Kidney capillary endothelial cell (primary cell): ENCODE measurements around the gene TMEM9.

Source experiments
- DNase-seq: peaks from one replicate; pipeline ENCODE4 v3.0.0-alpha.2; 2018; ENCODE audit warnings: low spot score

TMEM9 gene

DNA sequence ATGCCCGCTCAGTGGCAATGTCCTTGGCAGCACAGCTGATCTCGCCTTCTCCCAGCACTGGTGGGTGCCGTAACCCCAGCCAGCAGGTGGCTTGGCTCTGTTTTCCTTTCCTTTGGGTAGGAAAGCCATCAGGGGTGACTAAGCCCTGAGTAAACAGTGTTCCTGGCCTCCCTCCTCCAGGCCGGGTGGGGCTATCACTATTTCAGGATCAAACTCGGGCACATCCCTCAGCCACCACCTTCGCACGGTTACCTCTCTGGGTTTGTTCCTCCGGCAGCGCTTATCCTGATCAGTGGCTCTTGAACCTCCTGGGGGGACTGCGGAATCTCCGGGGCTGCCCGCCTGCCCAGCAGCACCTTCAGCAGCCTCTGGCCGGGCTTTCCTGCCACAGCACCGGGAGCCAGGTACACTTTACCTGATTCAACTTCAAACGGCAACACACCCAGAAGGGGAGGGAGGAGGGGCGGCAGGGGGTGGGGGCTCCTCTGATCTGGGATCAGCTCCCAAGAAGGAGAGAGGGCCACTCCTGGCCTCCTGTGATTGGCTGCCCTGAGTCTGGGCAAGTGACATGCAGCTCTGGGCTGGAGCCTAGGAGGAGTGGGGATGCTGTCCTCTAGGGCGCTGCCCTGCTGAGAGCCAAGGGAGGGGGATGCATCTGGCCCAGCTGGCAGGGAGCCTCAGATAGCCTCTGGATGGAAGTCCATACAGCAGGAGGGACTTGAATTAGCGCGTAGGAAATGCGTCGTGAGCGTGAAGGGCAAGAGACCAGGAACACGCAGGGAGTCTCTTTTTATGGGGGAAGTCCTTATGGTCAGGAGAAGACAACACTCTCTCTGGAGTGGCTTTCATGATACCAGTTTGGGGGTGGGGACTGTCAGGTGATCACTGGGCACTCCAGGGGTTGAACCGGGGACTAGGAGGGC lies 27.2 kb downstream of the TMEM9 start, which contains the start of gene ASCL5:
Gene ASCL5 (minus strand): TSS at position 353 of the 923 bp plus-strand sequence. CDS start 11,812 bp downstream, outside the sequence.
- peak; percentile 23 for DNase-seq

DNA sequence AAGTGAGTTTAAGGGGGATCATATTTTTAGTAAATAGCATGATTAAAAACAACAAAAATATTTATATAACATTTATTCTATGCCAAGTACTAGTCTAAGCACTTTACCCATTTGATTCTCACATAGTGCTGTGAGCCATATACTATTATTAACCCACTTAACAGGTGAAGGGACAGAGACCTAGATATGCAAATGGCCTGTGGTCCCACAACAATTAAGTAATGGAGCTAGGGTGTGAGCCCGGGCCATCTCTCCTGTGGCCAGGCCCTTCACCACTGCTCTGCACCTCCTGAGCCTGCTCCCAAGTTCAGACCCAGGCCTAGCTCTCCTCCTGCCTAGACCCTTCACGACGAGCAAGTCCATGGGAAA lies 27.8 kb downstream of the TMEM9 start:
- DNase-seq, result no peak

DNA sequence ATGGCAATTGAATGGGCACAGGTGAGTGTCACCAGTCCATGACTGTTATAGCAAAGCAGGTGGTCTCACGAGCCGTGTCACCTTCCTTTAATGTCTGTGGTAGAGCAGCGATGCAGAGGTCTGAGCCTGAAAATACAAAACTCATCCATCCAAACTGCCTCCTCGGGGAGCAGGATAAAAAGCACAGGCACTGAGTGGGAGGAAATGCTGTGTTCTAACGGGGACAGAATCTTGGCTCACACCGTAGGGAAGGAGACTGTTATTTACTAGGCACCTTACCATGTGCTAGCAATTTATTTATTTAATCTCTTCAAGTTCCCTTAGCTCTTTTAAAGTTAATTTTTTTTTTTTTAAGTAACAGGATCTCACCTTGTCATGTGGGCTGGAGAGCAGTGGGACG lies 28.5 kb downstream of the TMEM9 start:
- no peak for DNase-seq

DNA sequence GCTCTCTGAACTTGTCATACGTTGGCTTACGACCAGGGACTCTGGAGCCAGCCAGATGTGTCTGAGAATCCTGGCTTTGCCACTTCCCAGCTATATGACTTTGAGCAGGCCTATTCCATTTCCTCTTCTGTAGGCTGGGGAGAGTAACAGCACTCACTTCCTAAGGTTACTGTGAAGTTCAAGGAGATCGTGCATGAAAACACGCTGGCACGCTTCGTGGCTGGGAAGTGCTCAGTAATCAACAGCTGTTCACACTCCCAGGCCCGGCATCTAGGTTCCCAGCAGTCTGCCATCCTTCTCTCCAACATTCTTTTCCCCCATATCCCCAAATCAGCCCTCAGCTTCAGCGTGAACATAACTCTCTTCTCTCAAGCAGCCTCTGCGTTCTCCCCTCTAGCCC lies 29.3 kb downstream of the TMEM9 start:
- peak; percentile 35 for DNase-seq

DNA sequence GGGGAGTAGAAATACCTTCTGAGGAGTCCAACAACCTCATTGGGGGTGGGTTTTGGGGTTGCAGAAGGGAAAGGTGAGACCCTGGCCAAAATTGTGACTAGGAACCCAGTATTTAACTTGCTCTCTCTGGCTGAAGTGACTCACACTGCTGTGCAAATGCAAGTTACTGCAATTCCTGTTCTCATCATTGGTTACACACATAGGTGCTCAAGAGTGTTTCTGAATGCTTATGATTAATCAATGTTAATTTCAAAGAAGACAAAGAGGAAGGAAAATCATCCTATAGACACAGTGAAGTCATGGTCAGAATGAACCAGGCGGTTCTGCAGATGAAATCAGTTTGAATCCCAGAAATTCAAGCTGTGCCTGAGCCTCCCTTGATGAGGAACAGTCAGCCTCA lies 30.4 kb downstream of the TMEM9 start:
- no peak for DNase-seq

DNA sequence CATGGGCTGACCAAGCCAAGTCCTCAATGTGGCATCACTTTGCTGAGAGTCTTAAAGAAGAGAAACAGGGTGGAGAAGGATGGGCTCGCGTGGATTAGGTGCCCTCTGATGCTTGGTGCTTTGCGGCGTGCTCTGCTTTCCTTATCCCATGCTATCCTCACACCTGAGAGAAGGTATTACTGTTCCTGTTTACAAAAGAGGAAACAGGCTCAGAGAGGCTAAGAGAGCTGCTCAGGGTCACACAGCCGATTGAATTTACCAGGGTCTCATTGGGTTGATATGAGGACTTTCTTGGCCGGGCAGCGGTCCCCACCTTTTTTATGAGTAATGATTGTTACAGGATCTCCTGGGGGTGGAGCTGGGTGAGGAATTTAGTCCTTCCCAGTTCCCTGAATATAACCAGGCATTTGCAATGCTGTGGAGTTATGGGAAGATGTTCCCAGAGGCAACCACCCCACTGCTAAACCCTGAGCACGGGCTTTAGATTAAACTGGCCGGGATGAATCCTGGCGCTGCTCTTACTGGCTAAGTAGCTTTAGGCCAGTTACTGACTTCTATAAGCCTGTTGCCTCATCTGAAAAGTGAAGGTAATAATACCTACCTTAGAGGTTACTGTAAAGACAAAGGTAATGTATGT lies 31.8 kb downstream of the TMEM9 start:
- DNase-seq, result no peak

DNA sequence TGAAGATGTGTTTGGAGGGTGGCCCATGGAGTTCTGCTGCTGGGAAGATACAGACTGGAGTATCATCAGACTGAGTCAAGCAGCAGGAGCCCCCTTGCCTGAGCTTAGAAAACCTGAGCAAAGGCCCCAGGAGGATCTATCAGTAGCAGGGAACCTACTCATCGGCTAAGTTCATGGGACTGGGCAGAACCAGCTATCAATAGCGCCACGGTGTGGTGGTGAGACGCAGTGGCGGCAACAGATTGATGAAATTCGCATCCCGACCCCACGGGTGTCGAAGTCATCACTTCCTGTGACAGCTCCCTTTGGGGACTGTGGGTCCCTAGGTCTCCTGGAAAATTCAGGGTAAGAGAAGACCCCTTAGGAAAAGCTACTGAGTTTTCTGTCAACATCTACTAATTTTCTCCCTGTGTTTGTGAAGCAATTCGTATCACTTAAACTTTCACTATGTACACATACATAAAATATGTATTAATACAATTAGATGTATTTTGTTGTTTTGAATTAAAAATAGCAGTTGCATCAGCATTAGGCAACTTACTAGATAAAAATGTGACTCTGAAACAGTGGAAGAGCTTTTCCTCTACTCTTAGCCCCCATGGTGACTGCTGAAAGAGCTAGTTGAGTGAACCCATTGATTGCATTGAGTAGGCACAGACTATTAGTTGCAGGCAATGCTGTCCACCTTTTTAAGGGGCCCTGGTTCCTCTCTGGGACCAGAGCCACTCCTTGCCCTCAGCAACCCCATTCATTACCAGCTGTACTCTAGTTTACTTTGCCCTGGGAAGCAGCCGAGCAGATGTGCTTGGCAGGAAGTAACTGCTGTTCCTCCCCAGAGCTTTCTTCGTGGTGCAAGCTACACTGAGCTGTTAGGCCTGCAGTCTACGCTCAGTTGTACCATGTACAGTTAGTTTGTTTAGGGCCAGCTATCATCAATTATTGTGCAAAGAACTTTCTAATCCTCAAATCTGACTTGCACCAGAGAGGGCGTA lies 34.8 kb downstream of the TMEM9 start:
- peak; percentile 33 for DNase-seq

DNA sequence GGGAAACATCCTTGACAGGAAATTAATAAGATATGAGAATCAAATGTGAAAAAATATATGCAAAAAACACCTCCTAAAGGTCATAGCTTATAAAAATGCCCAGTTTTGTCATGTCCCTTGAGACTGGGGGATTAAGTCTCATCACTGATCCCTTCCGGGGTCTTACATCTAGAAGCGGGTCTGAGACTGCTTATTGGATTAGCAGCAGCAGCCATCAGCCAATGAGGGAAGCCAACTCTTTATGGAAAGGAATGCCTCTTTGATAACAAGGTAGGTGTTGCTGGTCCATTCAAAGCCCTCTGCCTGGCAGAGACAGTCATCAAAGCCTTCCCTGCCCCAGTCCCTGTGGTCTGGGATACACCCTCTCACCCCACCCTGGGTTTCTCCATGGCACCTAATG lies 38.2 kb downstream of the TMEM9 start:
- DNase-seq, result no peak

DNA sequence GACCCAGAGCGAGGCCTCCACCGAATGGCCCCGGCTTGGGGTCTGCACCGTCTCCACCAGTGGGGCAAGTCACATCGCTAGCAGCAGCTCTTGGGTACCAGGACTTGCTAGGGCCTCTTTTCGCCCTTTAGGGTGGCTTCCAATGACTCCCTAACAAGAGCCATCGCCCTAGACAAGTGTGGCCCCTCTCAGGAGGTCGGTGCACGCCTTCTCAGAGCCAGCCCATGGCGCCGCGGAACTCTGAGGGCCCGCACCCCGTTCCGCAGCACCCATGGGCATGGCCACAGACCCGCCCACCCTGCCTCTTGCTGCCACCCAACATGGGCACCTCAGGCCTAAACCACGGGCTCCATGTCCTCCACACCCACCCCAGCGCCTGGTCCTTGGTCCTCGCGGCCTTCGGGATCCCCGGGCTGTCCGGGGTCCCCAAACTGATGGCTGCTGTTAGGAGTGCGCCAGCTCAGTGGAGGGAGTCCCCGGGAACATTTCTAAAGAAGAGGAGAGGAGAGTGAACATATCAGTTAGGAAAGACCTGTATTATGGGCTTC lies 38.8 kb downstream of the TMEM9 start:
- DNase-seq, result no peak

DNA sequence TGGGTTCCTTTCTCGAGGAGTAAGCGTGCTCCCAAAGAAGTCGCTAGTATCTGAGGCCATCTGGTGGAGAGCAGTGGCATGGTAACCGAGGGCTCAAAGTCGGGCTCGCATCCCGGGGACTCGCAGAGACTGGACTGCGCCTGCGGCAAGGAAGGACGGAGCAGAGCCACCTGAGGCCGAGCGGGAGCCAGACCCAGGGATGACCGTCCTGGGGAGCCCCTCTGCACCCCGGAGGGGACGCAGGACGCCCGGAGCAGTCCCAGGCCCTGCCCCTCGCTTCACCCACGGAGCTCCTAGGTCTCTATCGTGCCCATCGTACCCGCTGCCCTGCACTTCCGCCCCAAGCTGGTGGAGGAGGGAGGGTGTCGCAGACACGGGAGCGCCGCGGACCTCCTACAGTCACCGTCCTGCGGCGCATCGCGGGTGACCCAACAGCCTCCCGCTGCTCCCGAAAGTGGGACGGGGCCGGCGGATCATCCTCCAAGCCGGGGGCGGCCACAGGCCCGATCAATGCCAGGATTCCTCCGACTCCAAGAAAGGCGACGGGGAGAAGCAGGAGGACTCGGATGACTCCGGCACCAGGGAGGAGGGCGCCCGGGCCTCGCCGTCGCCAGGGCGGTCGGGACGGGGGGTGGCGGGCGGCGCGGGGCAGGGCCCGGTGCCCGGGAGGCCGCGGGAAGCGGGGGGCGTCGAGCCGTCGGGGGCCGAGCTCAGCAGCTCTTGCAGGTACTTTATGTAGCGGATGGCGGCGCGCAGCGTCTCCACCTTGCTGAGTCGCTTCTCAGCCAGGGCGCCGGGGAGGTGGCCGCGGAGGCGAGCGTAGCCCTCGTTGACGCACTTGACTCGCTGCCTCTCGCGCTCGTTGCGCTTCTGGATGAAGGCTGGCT lies 39.8 kb downstream of the TMEM9 start:
- DNase-seq, result peak; percentile 85

DNA sequence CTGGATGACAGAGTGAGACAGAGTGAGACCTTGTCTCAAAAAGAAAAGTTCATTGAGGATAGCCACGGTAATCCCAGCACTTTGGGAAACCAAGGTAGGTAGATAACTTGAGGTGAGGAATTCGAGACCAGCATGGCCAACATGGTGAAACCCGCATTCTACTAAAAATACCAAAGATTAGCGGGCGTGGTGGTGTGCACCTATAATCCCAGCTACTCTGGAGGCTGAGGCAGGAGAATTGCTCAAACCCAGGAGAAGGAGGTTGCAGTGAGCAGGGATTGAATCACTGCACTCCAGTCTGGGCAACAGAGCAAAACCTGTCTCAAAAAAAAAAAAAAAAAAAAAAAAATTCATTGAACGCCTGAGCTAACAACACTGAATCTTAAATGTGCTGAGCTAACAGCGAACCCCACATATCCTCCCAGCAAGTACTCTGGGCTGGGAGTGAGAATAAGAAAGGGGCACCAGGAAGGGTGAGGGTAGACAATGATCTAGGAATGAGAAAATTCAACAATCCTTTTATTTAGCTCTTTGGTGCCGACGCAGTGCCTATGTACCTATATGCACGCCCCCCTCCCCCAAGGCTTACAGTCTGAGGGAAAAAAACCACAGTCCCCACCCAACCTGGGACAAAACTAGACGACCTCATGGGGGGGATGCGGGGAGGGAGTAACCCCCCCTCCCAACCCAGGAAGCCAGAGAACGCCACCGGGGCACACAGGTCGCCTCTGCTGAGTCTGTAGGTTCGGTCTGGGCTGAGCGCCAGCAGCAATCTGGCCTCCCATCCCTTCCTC lies 40.6 kb downstream of the TMEM9 start:
- no peak for DNase-seq

DNA sequence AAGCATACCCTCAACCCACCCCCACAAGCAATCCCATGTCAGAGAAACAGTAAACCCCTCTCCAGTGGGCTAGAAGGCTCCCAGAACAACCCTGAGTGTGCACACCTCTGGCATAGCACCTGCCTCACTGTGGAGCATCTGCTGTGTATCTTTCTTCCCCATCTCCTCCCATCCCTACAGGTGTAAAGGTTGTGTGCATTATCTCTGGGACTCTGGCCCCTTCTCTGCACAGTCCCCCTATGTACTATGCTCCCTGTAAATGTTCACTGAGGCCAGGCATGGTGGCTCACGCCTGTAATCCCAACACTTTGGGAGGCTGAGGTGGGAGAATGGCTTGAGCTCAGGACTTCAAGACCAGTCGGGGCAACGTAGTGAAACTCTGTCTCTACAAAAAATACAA lies 41.3 kb downstream of the TMEM9 start:
- no peak for DNase-seq

DNA sequence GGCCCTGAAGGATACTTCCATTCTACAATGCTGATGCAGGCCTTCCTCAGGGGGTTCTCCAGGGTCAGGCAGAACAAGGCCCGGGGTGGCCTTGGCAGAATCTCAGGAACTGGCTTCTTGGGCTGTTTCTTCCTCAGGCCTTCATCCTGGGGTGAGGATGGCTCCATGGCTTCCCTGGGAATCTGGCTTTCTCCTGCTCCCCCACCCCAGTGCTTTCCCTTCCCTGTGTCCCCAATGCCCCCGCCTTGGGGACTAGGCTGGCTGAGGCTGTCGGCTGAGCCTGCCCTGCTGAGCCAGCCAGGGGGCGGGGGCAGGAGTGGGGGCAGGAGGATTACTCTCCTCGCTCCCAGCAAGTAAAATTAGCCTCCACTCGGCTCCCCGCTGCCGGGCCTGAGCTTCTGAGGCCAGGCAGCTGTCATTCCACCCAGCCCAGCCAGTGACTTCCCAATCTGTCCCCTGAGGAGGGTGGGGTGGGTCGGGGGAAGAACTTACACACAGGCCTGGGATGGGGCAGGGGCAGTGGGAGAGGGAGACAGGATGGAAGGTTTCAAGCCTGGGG lies 42.0 kb downstream of the TMEM9 start, which contains the start of gene CACNA1S:
Gene CACNA1S (minus strand): TSS at position 254 of the 559 bp plus-strand sequence. CDS start 87 bp downstream, at position 167.
- DNase-seq, result no peak

DNA sequence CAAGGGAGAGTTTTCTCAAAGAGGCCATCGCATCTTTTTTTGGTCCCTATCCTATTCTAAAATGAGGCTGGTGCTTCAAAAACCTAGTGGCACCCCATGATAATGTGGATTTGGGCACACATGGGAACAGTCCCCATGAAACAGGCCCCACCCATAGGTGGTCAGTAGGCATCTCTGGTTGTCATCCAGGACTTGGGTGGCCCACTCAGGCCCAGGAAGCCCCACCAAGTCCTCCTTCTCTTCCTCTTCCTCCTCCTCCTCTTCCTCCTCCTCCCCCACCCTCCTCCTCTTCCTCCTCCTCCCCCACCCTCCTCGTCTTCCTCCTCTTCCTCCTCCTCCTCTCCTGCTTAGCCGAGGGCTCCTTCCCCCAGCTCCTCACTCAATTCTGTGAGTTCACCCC lies 42.6 kb downstream of the TMEM9 start:
- no peak for DNase-seq

DNA sequence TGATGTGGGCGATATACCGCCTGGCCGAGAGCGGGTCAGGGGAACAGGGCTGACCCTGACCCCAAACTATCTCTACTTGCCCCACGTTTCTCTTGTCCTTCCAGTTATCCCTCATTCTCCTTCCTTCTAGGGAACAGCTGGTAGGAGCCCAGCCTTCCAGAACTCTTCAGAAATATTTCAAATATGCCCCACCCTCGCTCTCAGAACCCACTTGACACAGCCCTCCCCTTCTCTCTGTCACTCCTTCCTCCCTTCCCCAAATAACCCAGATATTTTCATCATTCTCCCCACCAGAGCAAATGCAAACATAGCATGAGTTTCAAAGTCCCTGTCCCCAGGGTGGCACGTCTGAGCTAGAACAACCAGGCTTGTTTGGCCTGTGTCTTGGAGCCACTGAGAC lies 43.1 kb downstream of the TMEM9 start:
- DNase-seq, result no peak

DNA sequence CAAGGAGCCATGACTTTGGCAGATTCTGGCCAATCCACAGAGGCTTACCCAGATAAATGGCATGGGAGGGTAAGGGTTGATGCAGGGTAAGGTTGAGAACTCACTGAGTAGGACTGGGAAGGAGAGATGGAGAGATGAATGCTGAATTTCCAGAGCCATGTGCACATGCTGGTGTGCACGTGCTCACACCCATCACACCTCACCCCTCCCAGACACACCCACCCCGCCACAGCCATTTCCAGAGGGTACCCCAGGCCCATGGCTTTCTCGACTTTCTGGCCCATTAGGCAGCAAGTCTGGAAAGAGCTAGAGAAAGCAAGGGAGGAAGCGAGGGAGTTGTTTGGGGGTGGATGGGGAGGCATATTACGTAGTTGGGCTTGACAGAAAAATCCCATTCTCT lies 43.7 kb downstream of the TMEM9 start:
- no peak for DNase-seq

DNA sequence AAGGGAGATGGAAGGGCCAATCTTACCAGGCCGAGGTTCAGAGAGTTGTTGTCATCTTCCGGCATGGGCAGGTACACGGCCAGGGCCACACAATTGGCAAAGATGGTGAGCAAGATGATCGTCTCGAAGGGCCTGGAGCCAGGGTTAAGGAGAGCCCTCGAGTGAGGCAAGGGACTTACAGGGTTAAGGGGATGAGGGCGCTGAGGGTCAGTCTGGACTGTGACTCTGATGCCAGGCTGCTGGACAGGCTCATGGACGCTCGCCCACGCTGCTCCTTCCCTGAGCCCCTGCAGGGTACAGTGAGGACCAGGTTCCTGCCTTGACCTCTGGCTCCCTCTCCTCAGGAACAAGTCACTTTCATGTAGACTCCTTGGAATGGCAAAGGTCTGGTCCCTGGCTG lies 44.1 kb downstream of the TMEM9 start:
- DNase-seq, result no peak

DNA sequence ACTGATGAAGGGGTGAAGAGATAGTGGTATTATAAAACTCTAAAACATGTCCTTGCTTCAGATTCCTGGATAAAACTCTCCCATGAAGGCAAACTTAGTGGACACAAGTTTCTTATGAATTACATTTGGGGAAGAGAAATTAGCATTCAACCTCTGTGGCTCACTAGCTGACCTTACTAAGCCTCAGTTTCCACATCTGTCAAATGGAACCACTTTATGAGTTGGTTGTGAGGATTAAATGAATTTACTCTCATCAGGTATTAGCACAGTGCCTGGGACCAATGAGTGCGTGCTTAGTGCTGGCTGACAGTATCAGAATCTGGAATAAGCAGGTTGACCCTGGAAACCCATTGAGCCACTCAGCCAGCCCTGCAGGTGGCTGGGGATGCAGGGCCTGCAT lies 44.6 kb downstream of the TMEM9 start:
- no peak for DNase-seq

DNA sequence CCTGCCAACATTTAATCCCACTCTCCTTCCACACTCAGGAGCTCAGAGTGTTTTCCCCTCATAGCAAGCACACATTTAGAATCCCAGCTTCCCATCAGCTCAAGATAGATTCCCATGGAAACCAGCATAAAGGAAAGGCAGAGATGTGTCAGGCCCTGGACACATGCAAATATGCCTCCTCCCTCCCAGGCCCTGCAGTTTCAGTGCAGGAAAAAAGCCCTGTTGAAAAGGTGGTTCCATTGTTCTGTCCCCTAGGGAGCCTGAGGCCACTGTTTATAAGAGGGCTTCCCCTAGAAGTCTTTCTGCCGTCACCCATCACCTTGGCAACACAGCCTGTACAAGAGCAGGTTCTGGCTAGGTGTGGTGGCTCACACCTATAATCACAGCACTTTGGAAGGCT lies 45.7 kb downstream of the TMEM9 start:
- no peak for DNase-seq

DNA sequence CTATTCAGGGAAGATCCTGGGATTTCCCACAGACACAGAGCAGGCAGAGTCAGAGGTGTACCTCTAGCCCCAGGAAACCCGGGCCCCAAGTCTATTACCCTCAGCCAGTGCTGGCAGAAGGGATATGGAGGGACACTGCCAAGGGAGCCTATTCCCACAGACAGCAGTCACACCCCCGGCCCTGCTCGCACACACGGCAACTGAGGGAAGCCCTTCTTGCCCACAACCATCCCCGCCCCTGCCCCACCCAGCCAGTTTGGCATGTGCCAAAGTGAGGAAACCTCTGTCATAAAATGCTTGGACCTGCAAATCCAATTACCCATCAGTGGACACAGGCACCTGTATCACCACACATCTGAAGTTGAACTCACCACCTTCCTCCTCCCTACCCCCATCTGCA lies 48.6 kb downstream of the TMEM9 start:
- no peak for DNase-seq
